IPS-18a (cell line): ENCODE data around the gene SEZ6L2.

ENCODE experiments used
- H3K27ac ChIP-seq: one replicate; pipeline ENCODE4 v1.5.1; 2013; ENCODE audit warnings: low read length
- H3K27me3 ChIP-seq: one replicate; pipeline ENCODE4 v1.6.1; 2013; ENCODE audit warnings: mild to moderate bottlenecking, low read length; ENCODE audit not compliant: control insufficient read depth, insufficient read depth
- H3K36me3 ChIP-seq: one replicate; pipeline ENCODE4 v1.6.1; 2013; ENCODE audit warnings: low read depth, low read length; ENCODE audit not compliant: control insufficient read depth
- H3K4me1 ChIP-seq: one replicate; pipeline ENCODE4 v1.6.1; 2013; ENCODE audit warnings: low read depth, low read length; ENCODE audit not compliant: control insufficient read depth
- H3K4me3 ChIP-seq: one replicate; pipeline ENCODE4 v1.5.1; 2013; ENCODE audit warnings: low read length
- H3K9ac ChIP-seq: one replicate; pipeline ENCODE4 v1.6.1; 2013; ENCODE audit warnings: mild to moderate bottlenecking, low read length, moderate library complexity
- H3K9me3 ChIP-seq: one replicate; pipeline ENCODE4 v1.6.1; 2013; ENCODE audit warnings: low read depth, low read length; ENCODE audit not compliant: control insufficient read depth

Gene SEZ6L2

GRCh38 chr16:29862383-29862883 lies 36.9 kb downstream of the SEZ6L2 start:
- H3K9me3 ChIP-seq, result no peaks in the 10 kb centered on the region
- H3K4me1 ChIP-seq, result no peaks in the 10 kb centered on the region
- peak overlapping the region; percentile 84 for H3K9ac ChIP-seq
- H3K27me3 ChIP-seq, result no peaks in the 10 kb centered on the region
- H3K36me3 ChIP-seq, result peaks cover 18% of the 10 kb centered on the region
- no peak overlapping the region for H3K27ac ChIP-seq
- peak overlapping the region; percentile 91 for H3K4me3 ChIP-seq

- no peaks in the 10 kb centered on the region for H3K27me3 ChIP-seq
- H3K4me3 ChIP-seq, result no peak overlapping the region
- H3K36me3 ChIP-seq, result peaks cover 18% of the 10 kb centered on the region
- H3K27ac ChIP-seq, result no peak overlapping the region
- no peaks in the 10 kb centered on the region for H3K4me1 ChIP-seq
- H3K9ac ChIP-seq, result no peak overlapping the region
- H3K9me3 ChIP-seq, result no peaks in the 10 kb centered on the region
Measured at GRCh38 chr16:29860218-29860617, 39.1 kb downstream of the SEZ6L2 start.

- Histone ChIP-seq H3K4me3 (no peak overlapping the region), H3K27me3 (no peaks in the 10 kb centered on the region), H3K27ac (no peak overlapping the region), H3K9me3 (no peaks in the 10 kb centered on the region), H3K9ac (no peak overlapping the region), H3K4me1 (no peaks in the 10 kb centered on the region), H3K36me3 (peaks cover 18% of the 10 kb centered on the region)
Measured at GRCh38 chr16:29858974-29859373, 40.4 kb downstream of the SEZ6L2 start.

- Histone ChIP-seq H3K27ac (no peak overlapping the region), H3K9ac (no peak overlapping the region), H3K4me3 (no peak overlapping the region), H3K36me3 (peaks cover 18% of the 10 kb centered on the region), H3K4me1 (no peaks in the 10 kb centered on the region), H3K9me3 (no peaks in the 10 kb centered on the region), H3K27me3 (no peaks in the 10 kb centered on the region)
Measured at GRCh38 chr16:29858149-29858849, 41.1 kb downstream of the SEZ6L2 start.

- no peak overlapping the region for H3K9ac ChIP-seq
- H3K27ac ChIP-seq, result no peak overlapping the region
- H3K4me3 ChIP-seq, result no peak overlapping the region
- H3K27me3 ChIP-seq, result no peaks in the 10 kb centered on the region
- no peaks in the 10 kb centered on the region for H3K4me1 ChIP-seq
- H3K36me3 ChIP-seq, result peaks cover 18% of the 10 kb centered on the region
- no peaks in the 10 kb centered on the region for H3K9me3 ChIP-seq
Measured at GRCh38 chr16:29857133-29857760, 42.1 kb downstream of the SEZ6L2 start.

GRCh38 chr16:29854520-29855100 lies 44.7 kb downstream of the SEZ6L2 start:
- Histone ChIP-seq H3K4me1 (no peaks in the 10 kb centered on the region), H3K9ac (no peak overlapping the region), H3K4me3 (no peak overlapping the region), H3K36me3 (peaks cover 10% of the 10 kb centered on the region), H3K27me3 (no peaks in the 10 kb centered on the region), H3K27ac (no peak overlapping the region), H3K9me3 (no peaks in the 10 kb centered on the region)

- H3K4me3 ChIP-seq, result no peak overlapping the region
- no peaks in the 10 kb centered on the region for H3K27me3 ChIP-seq
- H3K27ac ChIP-seq, result no peak overlapping the region
- no peak overlapping the region for H3K9ac ChIP-seq
- H3K9me3 ChIP-seq, result no peaks in the 10 kb centered on the region
- no peaks in the 10 kb centered on the region for H3K36me3 ChIP-seq
- H3K4me1 ChIP-seq, result no peaks in the 10 kb centered on the region
Measured at GRCh38 chr16:29852654-29853053, 46.7 kb downstream of the SEZ6L2 start.

- Histone ChIP-seq H3K9me3 (no peaks in the 10 kb centered on the region), H3K27me3 (no peaks in the 10 kb centered on the region), H3K4me1 (no peaks in the 10 kb centered on the region), H3K4me3 (no peak overlapping the region), H3K9ac (no peak overlapping the region), H3K27ac (no peak overlapping the region), H3K36me3 (no peaks in the 10 kb centered on the region)
Measured at GRCh38 chr16:29850998-29851397, 48.4 kb downstream of the SEZ6L2 start.

GRCh38 chr16:29849505-29849904 lies 49.8 kb downstream of the SEZ6L2 start:
- H3K9me3 ChIP-seq, result no peaks in the 10 kb centered on the region
- no peaks in the 10 kb centered on the region for H3K4me1 ChIP-seq
- no peak overlapping the region for H3K27ac ChIP-seq
- no peaks in the 10 kb centered on the region for H3K36me3 ChIP-seq
- no peak overlapping the region for H3K4me3 ChIP-seq
- H3K27me3 ChIP-seq, result no peaks in the 10 kb centered on the region
- no peak overlapping the region for H3K9ac ChIP-seq

- H3K4me1 ChIP-seq, result no peaks in the 10 kb centered on the region
- no peak overlapping the region for H3K27ac ChIP-seq
- no peaks in the 10 kb centered on the region for H3K36me3 ChIP-seq
- no peaks in the 10 kb centered on the region for H3K9me3 ChIP-seq
- H3K4me3 ChIP-seq, result no peak overlapping the region
- H3K9ac ChIP-seq, result no peak overlapping the region
- no peaks in the 10 kb centered on the region for H3K27me3 ChIP-seq
Measured at GRCh38 chr16:29848420-29849297, 50.7 kb downstream of the SEZ6L2 start.

GRCh38 chr16:29845656-29846055 lies 53.7 kb downstream of the SEZ6L2 start:
- Histone ChIP-seq H3K36me3 (no peaks in the 10 kb centered on the region), H3K9ac (no peak overlapping the region), H3K4me1 (no peaks in the 10 kb centered on the region), H3K27ac (no peak overlapping the region), H3K4me3 (no peak overlapping the region), H3K27me3 (no peaks in the 10 kb centered on the region), H3K9me3 (no peaks in the 10 kb centered on the region)
